Peyer's patch (tissue), 4 donors: ENCODE results near the gene PRKCA. TPM values are rescaled to one million over a fixed set of nuclear protein-coding genes. Genes with fewer than 3 reads are reported as not detected.

Source experiments
- DNase-seq, 3 donors: peaks; one replicate each; pipeline ENCODE4 v3.0.0-alpha.2; 2017 to 2019
- H3K27ac ChIP-seq, 4 donors: fragments of 200-600 bp; sonication (generic); one replicate each; pipeline ENCODE4 v1.5.1; 2016 to 2019
- H3K27me3 ChIP-seq, 2 donors: fragments of 200-600 bp; sonication (generic); one replicate each; pipeline ENCODE4 v1.5.1; 2019
- H3K36me3 ChIP-seq, 3 donors: fragments of 200-600 bp; sonication (generic); one replicate each; pipeline ENCODE4 v1.5.1; 2016 to 2019
- H3K4me1 ChIP-seq, 4 donors: fragments of 200-600 bp; sonication (generic); one replicate each; pipeline ENCODE4 v1.5.1; 2016 to 2019
- H3K4me3 ChIP-seq, 4 donors: fragments of 200-600 bp; sonication (generic); 1 replicate in 3 of 4; 2 replicates in 1 of 4; pipeline ENCODE4 v1.5.1; 2016 to 2019; ENCODE audit warnings: mild to moderate bottlenecking in 1 of 4
- H3K9me3 ChIP-seq, 4 donors: fragments of 200-600 bp; sonication (generic); one replicate each; pipeline ENCODE4 v1.5.1; 2016 to 2019; ENCODE audit warnings: mild to moderate bottlenecking in 1 of 4
- POLR2A ChIP-seq, 2 donors: fragments of 450-650 bp; IDR thresholded peaks; one replicate each; pipeline ENCODE4 v1.5.1; 2017; ENCODE audit warnings: antibody characterized with exemption in 2 of 2, mild to moderate bottlenecking in 2 of 2, moderate library complexity in 2 of 2
- total RNA-seq, 4 donors: library from RNA; depleted of rRNA; stranded (reverse); fragments of >200 nt; gene quantifications; one replicate each; pipeline ENCODE4 v1.1.0, GENCODE V29; 2016
- TF ChIP-seq, protein P1 (sequence below), 6 experiments: fragments of 450-650 bp in 4 of 6; fragments of 200-600 bp in 2 of 6; sonication (generic) in 1 of 6; IDR thresholded peaks; one replicate each; pipeline ENCODE4 v1.5.1; 2017 to 2019; ENCODE audit warnings: antibody characterized with exemption in 6 of 6, mild to moderate bottlenecking in 3 of 6, moderate library complexity in 1 of 6

PRKCA gene
- total RNA-seq, 4 donors from 2014 or later = 32.2 to 47.0 (median 43.5) TPM

DNA sequence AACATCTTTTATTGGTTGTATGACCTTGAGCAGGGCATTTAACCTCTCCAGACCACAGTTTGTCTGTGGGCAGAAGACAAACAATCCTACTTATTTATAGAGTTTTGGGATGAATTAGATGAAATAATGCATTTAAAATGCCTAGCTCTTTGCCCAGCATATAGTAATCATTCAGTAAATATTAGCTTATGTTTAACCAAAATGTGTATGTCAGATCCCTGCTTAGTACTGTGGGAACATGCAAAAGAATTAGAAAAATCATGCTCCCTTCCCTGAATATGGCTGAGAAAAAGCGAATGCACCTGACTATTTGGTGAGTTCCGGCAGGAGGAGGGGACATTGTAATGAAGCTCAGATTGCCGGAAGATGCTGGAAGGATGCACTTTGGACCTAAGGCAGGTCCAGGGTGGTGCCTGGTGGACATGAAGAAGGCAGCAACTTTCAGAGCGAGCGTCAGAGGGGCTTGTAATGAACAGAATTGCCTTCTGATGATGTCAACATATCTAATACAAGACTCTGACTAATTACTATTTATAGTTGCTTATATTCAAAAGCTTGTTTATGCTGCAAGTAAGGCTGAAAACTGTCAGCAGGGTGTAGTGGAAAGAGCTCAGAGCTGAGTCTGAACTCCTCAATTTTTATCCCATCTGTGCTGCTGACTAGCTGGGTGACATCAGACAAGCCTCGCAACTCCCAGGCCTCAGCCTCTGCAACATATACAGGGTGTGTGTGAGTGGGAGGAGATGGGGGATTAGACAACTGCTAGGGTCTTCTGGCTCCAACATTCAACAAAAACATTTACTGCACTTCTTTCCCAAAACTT lies 221.2 kb downstream of the PRKCA start:
- Histone ChIP-seq H3K27ac (peak overlapping the region in 2 of 4 donors; percentile 45 to 49), H3K36me3 (no peaks in the 10 kb centered on the region)

DNA sequence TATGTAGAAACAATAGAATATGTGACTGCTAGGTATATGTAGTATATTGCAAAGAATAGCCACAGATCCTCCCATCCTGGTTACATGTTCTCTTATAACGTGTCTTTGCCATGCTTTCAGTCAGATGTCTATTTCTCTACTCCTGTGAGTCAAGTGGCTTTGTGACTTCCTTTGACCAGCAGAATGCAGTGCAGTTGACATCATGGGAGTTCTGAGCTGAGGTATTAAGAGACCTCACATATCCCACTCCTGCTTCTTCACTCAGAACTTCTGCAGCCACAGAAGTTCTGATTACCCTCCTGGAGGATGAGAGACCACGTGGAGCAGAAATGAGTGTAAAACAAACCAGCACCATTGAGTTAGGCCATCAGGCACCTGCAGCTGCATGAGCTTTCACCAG lies 222.5 kb downstream of the PRKCA start:
- peak overlapping the region in 1 of 4 donors; percentile 49 for H3K27ac ChIP-seq
- no peaks in the 10 kb centered on the region for H3K27me3 ChIP-seq
- no peak for TF ChIP-seq POLR2A (IDR thresholded peaks at IDR 0.05)
- TF ChIP-seq, protein P1, sequence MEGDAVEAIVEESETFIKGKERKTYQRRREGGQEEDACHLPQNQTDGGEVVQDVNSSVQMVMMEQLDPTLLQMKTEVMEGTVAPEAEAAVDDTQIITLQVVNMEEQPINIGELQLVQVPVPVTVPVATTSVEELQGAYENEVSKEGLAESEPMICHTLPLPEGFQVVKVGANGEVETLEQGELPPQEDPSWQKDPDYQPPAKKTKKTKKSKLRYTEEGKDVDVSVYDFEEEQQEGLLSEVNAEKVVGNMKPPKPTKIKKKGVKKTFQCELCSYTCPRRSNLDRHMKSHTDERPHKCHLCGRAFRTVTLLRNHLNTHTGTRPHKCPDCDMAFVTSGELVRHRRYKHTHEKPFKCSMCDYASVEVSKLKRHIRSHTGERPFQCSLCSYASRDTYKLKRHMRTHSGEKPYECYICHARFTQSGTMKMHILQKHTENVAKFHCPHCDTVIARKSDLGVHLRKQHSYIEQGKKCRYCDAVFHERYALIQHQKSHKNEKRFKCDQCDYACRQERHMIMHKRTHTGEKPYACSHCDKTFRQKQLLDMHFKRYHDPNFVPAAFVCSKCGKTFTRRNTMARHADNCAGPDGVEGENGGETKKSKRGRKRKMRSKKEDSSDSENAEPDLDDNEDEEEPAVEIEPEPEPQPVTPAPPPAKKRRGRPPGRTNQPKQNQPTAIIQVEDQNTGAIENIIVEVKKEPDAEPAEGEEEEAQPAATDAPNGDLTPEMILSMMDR (IDR thresholded peaks at IDR 0.05) = no peak
- H3K4me3 ChIP-seq = no peak overlapping the region
- H3K36me3 ChIP-seq = no peaks in the 10 kb centered on the region
- peaks cover 0 to 10% (median 0%) of the 10 kb centered on the region in 4 donors for H3K4me1 ChIP-seq
- no peaks in the 10 kb centered on the region for H3K9me3 ChIP-seq
- DNase-seq = no peak

More for the DNA sequence above, 221.2 kb downstream of the PRKCA start:
- peak in 1 of 3 donors; percentile 71 for DNase-seq
- Histone ChIP-seq H3K27me3 (no peaks in the 10 kb centered on the region), H3K4me3 (no peak overlapping the region), H3K9me3 (no peaks in the 10 kb centered on the region), H3K4me1 (peaks cover 0 to 10% (median 0%) of the 10 kb centered on the region in 4 donors)
- no peak for TF ChIP-seq POLR2A (IDR thresholded peaks at IDR 0.05)
- TF ChIP-seq, protein P1 (IDR thresholded peaks at IDR 0.05) = peak in 1 of 6 experiments; percentile 16

DNA sequence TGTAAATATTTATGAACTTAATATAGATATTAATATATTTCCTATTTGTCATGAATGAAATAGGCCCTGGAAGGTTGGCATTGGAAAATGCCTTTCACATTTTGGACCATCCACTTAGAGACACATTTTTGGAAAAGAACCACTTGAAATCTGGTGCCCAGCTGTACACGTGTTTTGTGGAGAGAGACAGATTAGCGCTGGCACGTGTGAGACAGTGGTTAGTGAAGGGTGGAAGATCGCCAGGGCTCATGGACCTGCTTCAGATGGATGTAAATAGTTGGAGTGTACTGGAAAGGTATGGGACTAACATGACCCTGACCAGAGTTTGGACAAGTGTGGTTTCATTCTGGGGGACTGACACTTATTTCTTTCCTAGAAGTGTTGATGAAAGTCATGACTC lies 222.9 kb downstream of the PRKCA start:
- no peak for TF ChIP-seq POLR2A (IDR thresholded peaks at IDR 0.05)
- TF ChIP-seq, protein P1 (IDR thresholded peaks at IDR 0.05) = no peak
- Histone ChIP-seq H3K4me3 (no peak overlapping the region), H3K27me3 (no peaks in the 10 kb centered on the region), H3K27ac (no peak overlapping the region), H3K4me1 (peaks cover 0 to 10% (median 0%) of the 10 kb centered on the region in 4 donors), H3K9me3 (no peaks in the 10 kb centered on the region), H3K36me3 (no peaks in the 10 kb centered on the region)
- no peak for DNase-seq

DNA sequence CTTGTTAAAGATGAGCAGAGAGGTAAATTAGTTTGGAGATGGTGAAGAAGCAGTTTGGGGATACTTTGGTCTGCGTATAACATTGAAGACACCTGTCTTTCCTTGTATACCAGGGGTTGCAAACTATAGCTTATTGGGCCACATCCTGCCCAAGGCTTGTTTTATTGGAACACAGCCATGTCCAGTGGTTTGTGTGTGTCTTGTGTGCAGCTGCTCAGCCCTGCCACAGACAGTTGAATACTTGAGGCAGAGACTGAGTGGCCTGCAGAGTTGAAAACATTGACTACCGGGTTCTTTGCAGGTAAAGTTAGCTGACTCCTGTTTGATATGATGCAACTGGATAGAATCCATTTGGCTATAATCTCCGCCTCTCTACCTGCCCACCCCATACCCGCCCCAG lies 224.4 kb downstream of the PRKCA start:
- H3K36me3 ChIP-seq = no peaks in the 10 kb centered on the region
- peaks cover 0 to 10% (median 0%) of the 10 kb centered on the region in 4 donors for H3K4me1 ChIP-seq
- no peak overlapping the region for H3K27ac ChIP-seq
- no peaks in the 10 kb centered on the region for H3K9me3 ChIP-seq
- no peak overlapping the region for H3K4me3 ChIP-seq
- no peak for DNase-seq
- no peaks in the 10 kb centered on the region for H3K27me3 ChIP-seq
- TF ChIP-seq, protein P1 (IDR thresholded peaks at IDR 0.05) = no peak
- no peak for TF ChIP-seq POLR2A (IDR thresholded peaks at IDR 0.05)

DNA sequence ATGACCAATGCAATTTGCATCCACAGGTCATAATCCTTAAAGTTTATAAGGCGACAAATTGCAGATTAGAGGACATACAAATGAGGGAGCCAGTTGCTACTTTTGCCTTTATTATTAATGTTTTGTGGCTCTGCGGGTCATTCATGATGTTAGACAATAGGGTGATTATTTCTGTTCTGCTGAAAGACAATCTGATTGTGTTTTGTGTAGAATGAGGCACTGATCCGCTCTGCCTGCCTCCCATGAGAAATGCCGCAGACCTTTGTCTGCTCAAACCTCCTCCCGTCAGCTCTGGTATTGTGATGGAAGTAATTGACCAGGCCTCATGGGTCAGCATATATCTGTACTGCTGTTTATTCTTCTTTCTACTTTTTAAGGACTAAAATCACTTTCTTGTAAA lies 224.9 kb downstream of the PRKCA start:
- H3K36me3 ChIP-seq = no peaks in the 10 kb centered on the region
- H3K27me3 ChIP-seq = no peaks in the 10 kb centered on the region
- H3K4me1 ChIP-seq = peaks cover 0 to 10% (median 0%) of the 10 kb centered on the region in 4 donors
- H3K27ac ChIP-seq = no peak overlapping the region
- no peaks in the 10 kb centered on the region for H3K9me3 ChIP-seq
- no peak overlapping the region for H3K4me3 ChIP-seq
- no peak for DNase-seq
- no peak for TF ChIP-seq POLR2A (IDR thresholded peaks at IDR 0.05)
- TF ChIP-seq, protein P1 (IDR thresholded peaks at IDR 0.05) = no peak
